RPMI7951 (cell line): ENCODE data around the gene SATB2. TPM values are rescaled to one million over a fixed set of nuclear protein-coding genes. Genes with fewer than 3 reads are reported as not detected.
A peak's percentile ranks its signal among the peaks of the same experiment; 100 is the strongest.

Experiments
- DNase-seq: peaks from one replicate; pipeline ENCODE4 v3.0.0-alpha.2; 2012; ENCODE audit warnings: low read depth
- total RNA-seq: library from RNA; depleted of rRNA; stranded (reverse); fragments of >200 nt; shearing (Covaris generic); gene quantifications from 2 replicates; pipeline ENCODE4 v1.2.3, GENCODE V29; 2014

SATB2 gene
- total RNA-seq, 1 experiment from 2014 or later, result 11.8 TPM

DNA sequence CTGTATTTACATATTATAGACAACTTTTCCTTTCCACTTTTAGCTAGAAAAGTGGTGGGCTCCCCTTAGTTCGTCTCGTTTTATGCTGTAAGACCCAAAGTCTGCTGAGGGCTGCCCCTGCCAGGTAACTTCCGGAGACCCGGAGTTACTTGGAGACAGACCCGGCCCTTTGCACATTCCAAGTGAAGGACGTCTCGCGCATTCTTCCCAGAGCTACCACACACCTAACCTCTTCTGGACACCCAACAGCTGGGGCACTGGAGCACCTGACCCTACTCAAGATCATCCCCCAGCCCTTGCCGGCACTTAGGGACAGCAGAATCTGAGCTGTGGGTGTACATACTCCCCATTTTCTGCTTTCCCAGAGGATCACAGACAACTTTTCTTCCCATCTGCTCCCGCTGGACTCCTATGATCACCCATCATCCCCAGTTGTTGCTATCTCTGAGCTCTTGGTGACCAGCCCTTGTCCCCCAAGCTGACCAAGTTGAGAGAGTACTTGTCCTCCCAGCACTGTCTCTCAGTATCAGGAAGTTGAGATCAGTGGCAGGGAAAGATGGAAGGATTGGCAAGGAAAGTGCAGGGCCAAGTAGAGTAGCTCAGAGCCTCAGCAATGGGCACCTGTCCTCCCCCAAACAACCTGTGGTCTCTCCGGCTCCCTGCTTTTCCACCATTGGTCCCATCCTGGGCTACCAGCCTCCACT is 8.4 kb upstream of the SATB2 start:
- DNase-seq, result no peak

- no peak for DNase-seq
Measured at GRCh38 chr2:199465390-199465789, 7.7 kb upstream of the SATB2 start.

- no peak for DNase-seq
Measured at GRCh38 chr2:199464606-199465352, 7.0 kb upstream of the SATB2 start.

- DNase-seq, result no peak
Measured at GRCh38 chr2:199463708-199464605, 6.2 kb upstream of the SATB2 start.

- peak; percentile 76 for DNase-seq
Measured at GRCh38 chr2:199462956-199463692, 5.4 kb upstream of the SATB2 start.

DNA sequence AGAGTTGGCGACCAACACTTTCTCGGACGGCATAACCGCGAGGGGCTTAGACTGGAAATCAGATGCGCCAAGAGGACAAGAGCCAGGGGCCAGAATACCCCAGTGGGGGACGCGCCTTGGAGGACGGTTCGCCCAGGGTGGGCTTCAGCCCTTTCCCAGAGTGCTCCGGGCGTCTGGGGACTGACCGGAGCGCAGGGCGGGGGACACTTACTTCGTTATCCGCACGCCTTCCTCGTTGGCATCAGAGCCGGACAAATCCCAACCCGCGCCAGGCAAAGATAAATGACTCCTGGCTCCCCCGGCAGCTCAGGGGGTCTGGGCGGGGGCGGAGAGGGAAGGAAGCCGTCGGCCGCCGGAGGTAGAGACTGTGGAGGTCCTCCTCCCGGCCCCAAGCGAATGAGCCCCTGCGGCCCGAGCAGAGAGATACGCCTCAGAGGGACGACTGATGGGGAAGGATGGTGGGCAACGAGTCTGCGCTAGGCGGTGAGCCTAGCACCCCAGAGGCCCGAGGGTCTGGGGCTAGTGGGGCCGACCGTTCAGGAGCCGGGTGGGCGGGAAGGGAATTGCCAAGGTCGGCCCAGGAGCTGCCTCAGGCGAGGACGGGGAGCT is 4.7 kb upstream of the SATB2 start:
- DNase-seq, result no peak

DNA sequence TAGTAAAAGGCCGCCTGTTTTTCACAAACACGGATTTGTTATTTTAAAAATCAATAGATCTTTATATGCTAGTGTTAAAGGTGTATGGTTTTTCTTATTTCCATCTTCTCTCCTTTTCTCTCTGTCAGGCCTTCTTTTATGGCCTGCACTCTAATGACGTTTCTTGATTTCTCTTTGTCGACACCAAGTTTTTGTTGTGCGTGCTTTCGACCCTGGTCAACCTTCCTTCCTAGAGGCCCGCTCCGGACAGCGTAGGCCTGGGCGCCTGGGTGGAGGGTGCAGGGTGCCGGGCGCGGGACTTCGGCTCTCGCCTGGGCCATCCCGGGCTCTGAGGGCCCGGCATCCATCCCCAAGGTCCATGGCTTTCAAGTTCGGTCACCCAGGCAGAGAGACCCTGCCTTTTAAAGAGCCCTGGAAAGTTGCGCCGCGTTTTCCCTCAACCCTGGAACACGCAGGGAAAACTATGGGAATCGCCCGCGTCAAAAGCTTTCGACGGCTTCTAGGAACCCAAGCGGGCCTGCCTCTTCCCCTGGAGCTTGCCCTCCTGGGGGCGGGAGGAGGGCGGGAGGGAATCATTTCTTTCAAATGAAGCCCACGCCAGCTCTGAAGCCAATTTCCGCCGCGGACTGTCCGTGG is 4.1 kb upstream of the SATB2 start:
- no peak for DNase-seq

DNA sequence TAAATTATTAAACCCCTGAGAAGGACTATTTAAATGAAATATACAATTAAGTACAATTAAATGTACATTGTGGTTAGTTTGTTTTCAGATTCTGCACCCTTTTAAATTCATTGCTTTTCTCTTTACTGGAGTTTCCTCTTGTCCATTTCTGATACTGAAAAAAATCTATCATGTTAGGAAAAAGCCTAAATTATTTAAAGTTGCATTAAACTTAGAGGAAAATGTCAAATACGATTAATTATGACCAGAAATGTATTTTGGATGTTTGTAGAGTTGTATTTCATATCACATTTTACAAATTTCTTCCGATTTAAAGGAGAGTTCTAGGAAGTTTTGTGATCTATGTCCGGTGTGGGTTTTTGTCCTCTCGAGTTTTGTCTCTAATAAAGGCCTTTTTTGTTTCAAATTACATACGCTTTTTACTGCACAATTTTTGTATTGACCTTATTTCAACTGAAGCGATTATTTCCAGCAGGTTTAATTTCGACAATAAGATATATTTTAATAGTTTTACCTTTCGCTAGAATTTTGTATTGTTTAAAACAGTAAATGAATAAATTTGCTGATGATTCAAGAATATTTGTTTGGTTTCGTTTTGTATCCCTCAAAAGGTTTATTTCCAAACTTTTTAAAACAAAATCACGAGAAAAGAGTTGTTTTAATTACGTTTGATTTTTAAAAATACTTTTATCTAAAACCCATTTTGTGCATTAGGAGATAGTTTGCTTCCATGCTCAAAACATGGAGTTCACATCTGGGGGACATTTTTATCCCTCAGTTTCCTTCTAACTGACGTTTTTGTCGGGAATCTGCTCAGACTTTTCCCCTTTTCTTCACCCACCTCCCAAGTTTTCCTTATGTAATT is 3.3 kb upstream of the SATB2 start:
- no peak for DNase-seq

- peak; percentile 32 for DNase-seq
Measured at GRCh38 chr2:199460101-199460671, 2.4 kb upstream of the SATB2 start.

DNA sequence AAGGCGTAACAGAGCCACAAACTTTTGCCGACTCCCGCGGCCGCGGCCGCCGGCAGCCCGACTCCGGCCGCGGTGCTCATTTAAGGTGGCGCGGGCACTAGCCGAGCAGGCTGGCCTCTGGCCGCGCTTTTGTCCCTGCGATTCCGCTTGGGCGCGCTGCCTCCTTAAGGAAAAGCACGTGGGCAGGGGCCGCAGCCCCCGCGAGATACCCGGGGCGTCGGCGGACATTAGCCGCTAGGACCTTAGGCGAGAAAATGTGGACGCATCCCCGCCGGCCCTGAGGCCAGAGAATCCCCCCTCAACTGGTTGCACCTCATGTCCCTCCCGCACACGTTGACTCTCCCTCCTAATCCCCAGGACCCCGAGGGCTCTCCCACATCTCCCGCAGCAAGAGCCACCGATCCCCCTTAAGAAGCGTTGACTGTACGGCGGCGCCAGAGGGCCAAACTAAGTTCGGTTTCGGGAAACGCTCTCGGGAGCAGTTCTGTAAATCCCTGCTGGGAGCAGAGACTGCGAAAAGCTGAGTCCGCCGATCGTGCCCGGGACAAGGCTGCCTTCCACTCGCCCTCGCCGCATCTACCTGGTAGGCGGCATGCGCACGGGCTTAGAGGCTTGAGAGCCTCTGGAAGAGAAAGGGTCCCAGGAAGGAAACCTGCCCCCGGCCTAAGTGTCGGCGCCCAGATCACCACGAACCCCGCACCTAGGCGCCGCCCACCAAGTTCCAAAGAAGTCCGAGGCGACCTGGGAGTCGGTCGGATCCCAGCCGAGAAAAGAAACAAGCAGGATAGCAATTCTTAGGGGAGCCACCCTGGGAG is 1.8 kb upstream of the SATB2 start:
- DNase-seq, result peak; percentile 95

- DNase-seq, result no peak
Measured at GRCh38 chr2:199458806-199459285, 1.1 kb upstream of the SATB2 start.

- DNase-seq, result peak; percentile 74
Measured at GRCh38 chr2:199458009-199458805, 468 bp upstream of the SATB2 start.

- DNase-seq, result peak; percentile 15
Measured at GRCh38 chr2:199456383-199457146, 1.2 kb downstream of the SATB2 start.

- DNase-seq, result peak; percentile 74
Measured at GRCh38 chr2:199455545-199456382, 2.0 kb downstream of the SATB2 start.

GRCh38 chr2:199455210-199455544 is 2.6 kb downstream of the SATB2 start:
- no peak for DNase-seq

- DNase-seq, result no peak
Measured at GRCh38 chr2:199452991-199453379, 4.8 kb downstream of the SATB2 start.
